NT2/D1 (cell line): ENCODE measurements around the gene PROM1.

ENCODE experiments used
- YY1 ChIP-seq: IDR thresholded peaks from 2 replicates; pipeline ENCODE4 v1.6.1; 2011; ENCODE audit not compliant: insufficient read length, insufficient read depth
- ZNF274 ChIP-seq: IDR thresholded peaks from 2 replicates; pipeline ENCODE4 v1.6.1; 2011; ENCODE audit warnings: mild to moderate bottlenecking, low read depth, low read length

GRCh38 chr4:16032396-16032770, 51.4 kb downstream of the PROM1 start:
- TF ChIP-seq YY1 (no peak), ZNF274 (no peak)
